GM18526 (cell line): ENCODE results near the gene CCDC97.

Experiments
- POLR2A ChIP-seq: IDR thresholded peaks from 3 replicates; pipeline ENCODE4 v1.6.1; 2011; ENCODE audit not compliant: insufficient read length; ENCODE audit errors: extremely low read depth

The CCDC97 gene

DNA sequence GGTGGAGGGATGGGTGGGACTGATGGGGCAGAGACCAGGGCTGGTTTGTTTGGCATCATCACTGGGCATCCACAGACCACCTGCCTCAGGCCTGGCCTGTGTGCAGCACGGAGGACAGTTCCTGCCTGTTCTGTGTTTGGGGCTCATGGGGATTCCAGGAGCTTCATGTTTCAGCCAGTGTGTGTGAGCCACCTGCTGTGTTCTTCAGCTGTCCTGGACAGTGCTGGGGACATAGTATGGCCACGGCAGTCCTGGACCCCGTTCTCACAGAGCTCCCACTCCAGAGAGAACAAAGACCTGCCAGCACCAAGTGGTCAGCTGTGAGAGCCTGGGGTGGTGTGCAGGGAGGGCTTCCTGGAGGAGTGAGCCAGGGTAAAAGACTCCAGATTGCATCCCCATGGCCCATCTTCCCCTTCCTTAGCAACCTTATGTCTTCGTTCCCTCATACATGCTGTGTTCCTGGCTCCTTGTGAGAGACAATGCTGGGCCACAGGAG lies 2.0 kb upstream of the CCDC97 start:
- TF ChIP-seq POLR2A = peak; percentile 18

- no peak for TF ChIP-seq POLR2A
Observed at GRCh38 chr19:41308450-41309179, 1.4 kb upstream of the CCDC97 start.

GRCh38 chr19:41309180-41310032 lies 566 bp upstream of the CCDC97 start:
- TF ChIP-seq POLR2A = no peak

GRCh38 chr19:41311072-41311471 lies 1.1 kb downstream of the CCDC97 start:
- no peak for TF ChIP-seq POLR2A

DNA sequence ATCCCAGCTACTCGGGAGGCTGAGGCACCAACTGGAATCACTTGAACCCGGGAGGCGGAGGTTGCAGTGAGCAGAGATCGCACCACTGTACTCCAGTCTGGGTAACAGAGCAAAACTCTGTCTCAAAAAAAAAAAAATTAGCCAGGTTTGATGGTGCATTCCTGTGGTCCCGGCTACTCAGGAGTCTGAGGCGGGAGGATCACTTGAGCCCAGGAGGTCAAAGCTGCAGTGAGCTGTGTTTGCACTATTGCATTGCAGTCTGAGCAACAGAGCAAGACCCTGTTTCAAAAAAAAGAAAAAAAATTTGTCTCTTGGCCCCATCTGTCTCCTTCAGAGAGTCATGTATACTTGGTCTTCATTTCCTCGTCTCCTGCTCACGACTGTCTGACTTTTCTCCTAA lies 1.6 kb downstream of the CCDC97 start:
- TF ChIP-seq POLR2A = no peak

- TF ChIP-seq POLR2A = no peak
Observed at GRCh38 chr19:41316306-41316920, 6.4 kb downstream of the CCDC97 start.

- no peak for TF ChIP-seq POLR2A
Observed at GRCh38 chr19:41318696-41319499, 8.9 kb downstream of the CCDC97 start.

GRCh38 chr19:41319500-41320184 lies 9.7 kb downstream of the CCDC97 start:
- TF ChIP-seq POLR2A = no peak

- peak; percentile 29 for TF ChIP-seq POLR2A
Observed at GRCh38 chr19:41320185-41320518, 10.2 kb downstream of the CCDC97 start.

GRCh38 chr19:41320568-41320967 lies 10.6 kb downstream of the CCDC97 start:
- no peak for TF ChIP-seq POLR2A

GRCh38 chr19:41321204-41321599 lies 11.2 kb downstream of the CCDC97 start:
- TF ChIP-seq POLR2A = no peak

DNA sequence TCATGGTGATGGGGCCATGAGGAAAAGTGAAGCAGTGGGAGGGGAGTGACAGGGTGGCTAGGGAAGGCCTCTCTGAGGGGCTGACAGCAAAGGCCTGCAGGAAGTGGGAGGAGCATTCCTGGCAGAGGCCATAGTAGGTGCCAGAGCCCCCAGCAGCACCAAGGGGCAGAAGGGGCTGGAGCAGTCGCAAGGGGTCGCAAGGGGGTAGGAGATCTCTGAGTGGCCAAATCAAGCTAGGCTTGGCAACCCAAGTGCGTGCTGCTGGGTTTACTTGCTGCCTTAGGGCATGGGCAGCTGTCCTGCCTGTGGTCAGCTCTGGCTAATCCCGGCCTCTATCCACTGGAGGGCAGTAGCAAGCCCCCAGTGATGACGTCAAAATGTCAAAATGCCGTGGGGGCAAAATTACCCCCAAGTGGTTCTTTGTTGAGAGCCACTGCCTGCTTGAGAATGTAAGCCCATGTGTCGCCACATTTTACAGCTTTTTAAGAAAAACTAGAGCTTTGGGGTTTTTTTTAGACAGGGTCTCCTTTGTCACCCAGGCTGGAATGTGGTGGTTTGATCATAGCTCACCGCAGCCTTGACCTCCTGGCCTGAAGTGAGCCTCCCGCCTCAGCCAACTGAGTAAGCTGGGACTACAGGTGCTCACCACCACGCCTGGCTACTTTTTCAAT lies 11.8 kb downstream of the CCDC97 start:
- TF ChIP-seq POLR2A = no peak

GRCh38 chr19:41322451-41322850 lies 12.5 kb downstream of the CCDC97 start:
- no peak for TF ChIP-seq POLR2A

DNA sequence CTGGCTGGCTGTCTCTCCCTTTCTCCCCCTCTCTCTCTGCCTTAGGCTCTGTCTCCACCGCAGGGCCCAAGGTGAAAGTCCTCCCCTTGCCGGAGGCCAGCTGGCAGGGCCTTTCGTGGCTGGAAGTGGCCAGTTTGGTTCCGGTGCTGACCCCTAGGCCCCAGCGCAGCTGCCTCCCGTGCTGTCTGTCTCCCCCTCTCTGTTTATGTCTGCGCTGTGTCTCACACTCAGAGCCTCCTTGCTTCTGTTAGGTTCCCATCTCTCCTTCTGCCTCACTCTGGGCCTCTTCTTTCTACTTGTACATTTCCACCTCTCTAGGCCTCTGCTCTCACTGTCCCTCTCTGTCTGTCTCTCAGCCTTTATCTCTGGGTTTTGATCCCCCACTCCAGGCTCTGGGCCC lies 13.1 kb downstream of the CCDC97 start:
- no peak for TF ChIP-seq POLR2A
